ENCODE data around the gene ELSPBP1. TPM values are rescaled to one million over a fixed set of nuclear protein-coding genes. Genes with fewer than 3 reads are reported as not detected.

The ELSPBP1 gene
- total and polyA plus RNA-seq, 2 experiments from 2014 or later = not detected

DNA sequence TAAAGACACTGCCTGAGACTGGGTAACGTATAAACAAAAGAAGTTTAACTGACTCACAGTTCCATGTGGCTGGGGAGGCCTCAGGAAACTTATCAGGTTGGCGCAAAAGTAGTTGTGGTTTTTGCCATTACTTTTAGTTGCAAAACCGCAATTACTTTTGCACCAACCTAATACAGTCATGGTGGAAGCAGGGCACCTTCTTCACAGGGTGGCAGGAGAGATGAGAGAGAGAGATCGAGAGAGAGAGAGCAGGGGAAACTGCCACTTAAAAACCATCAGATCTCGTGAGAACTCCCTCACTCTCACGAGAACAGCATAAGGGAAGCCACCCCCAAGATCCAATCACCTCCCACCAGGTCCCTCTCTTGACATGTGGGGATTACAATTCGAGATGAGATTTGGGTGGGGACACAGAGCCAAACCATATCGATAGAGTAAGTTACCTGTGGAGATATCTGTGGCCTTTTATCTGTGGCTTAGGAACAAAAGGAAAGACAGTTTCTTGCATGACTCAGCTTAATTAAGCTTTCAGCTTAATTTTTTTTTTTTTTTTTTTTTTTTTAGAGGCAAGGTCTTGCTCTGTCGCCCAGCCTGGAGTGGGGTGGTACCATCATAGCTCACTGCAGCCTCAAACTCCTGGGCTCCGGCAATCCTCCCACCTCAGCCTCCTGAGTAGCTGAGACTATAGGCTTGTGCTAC lies 57.1 kb downstream of the ELSPBP1 start:
- Histone ChIP-seq H3K27ac (ENCODE audit: low read depth) (no peak overlapping the region), H3K27me3 (ENCODE audit: insufficient read depth) (no peaks in the 10 kb centered on the region), H3K79me2 (replicated peaks; ENCODE audit: insufficient read depth) (no peaks in the 10 kb centered on the region), H3K4me1 (ENCODE audit: insufficient read depth) (no peaks in the 10 kb centered on the region), H3F3A (replicated peaks; ENCODE audit: low read depth) (no peaks in the 10 kb centered on the region), H4K20me1 (replicated peaks; ENCODE audit: insufficient read depth) (no peaks in the 10 kb centered on the region), H3K4me2 (no peak overlapping the region), H3K9me2 (ENCODE audit: insufficient read depth) (0 out of 2 replicates have a peak, but pooled peaks cover 5% of the 10 kb centered on the region), H3K4me3 (no peak overlapping the region), H3K36me3 (ENCODE audit: insufficient read depth) (no peaks in the 10 kb centered on the region), H2AFZ (no peak overlapping the region)
- DNase-seq (ENCODE audit: low spot score) = no peak
- TF ChIP-seq, protein P1, sequence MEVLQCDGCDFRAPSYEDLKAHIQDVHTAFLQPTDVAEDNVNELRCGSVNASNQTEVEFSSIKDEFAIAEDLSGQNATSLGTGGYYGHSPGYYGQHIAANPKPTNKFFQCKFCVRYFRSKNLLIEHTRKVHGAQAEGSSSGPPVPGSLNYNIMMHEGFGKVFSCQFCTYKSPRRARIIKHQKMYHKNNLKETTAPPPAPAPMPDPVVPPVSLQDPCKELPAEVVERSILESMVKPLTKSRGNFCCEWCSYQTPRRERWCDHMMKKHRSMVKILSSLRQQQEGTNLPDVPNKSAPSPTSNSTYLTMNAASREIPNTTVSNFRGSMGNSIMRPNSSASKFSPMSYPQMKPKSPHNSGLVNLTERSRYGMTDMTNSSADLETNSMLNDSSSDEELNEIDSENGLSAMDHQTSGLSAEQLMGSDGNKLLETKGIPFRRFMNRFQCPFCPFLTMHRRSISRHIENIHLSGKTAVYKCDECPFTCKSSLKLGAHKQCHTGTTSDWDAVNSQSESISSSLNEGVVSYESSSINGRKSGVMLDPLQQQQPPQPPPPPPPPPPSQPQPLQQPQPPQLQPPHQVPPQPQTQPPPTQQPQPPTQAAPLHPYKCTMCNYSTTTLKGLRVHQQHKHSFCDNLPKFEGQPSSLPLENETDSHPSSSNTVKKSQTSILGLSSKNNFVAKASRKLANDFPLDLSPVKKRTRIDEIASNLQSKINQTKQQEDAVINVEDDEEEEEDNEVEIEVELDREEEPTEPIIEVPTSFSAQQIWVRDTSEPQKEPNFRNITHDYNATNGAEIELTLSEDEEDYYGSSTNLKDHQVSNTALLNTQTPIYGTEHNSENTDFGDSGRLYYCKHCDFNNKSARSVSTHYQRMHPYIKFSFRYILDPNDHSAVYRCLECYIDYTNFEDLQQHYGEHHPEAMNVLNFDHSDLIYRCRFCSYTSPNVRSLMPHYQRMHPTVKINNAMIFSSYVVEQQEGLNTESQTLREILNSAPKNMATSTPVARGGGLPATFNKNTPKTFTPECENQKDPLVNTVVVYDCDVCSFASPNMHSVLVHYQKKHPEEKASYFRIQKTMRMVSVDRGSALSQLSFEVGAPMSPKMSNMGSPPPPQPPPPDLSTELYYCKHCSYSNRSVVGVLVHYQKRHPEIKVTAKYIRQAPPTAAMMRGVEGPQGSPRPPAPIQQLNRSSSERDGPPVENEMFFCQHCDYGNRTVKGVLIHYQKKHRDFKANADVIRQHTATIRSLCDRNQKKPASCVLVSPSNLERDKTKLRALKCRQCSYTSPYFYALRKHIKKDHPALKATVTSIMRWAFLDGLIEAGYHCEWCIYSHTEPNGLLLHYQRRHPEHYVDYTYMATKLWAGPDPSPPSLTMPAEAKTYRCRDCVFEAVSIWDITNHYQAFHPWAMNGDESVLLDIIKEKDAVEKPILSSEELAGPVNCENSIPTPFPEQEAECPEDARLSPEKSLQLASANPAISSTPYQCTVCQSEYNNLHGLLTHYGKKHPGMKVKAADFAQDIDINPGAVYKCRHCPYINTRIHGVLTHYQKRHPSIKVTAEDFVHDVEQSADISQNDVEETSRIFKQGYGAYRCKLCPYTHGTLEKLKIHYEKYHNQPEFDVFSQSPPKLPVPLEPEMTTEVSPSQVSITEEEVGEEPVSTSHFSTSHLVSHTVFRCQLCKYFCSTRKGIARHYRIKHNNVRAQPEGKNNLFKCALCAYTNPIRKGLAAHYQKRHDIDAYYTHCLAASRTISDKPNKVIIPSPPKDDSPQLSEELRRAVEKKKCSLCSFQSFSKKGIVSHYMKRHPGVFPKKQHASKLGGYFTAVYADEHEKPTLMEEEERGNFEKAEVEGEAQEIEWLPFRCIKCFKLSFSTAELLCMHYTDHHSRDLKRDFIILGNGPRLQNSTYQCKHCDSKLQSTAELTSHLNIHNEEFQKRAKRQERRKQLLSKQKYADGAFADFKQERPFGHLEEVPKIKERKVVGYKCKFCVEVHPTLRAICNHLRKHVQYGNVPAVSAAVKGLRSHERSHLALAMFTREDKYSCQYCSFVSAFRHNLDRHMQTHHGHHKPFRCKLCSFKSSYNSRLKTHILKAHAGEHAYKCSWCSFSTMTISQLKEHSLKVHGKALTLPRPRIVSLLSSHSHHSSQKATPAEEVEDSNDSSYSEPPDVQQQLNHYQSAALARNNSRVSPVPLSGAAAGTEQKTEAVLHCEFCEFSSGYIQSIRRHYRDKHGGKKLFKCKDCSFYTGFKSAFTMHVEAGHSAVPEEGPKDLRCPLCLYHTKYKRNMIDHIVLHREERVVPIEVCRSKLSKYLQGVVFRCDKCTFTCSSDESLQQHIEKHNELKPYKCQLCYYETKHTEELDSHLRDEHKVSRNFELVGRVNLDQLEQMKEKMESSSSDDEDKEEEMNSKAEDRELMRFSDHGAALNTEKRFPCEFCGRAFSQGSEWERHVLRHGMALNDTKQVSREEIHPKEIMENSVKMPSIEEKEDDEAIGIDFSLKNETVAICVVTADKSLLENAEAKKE (CRISPR knock-in tag; IDR thresholded peaks at IDR 0.05) = no peak
- TF ChIP-seq ZNF331 (CRISPR knock-in tag; IDR thresholded peaks at IDR 0.05; ENCODE audit: low read depth) (no peak), REST (IDR thresholded peaks at IDR 0.05; ENCODE audit: unreplicated experiment) (no peak), POLR2AphosphoS5 (IDR thresholded peaks at IDR 0.05; ENCODE audit: low read depth) (no peak), JUNB (IDR thresholded peaks at IDR 0.05; ENCODE audit: unreplicated experiment) (no peak), ZNF114 (CRISPR knock-in tag; IDR thresholded peaks at IDR 0.05) (no peak), CREB1 (CRISPR knock-in tag; IDR thresholded peaks at IDR 0.05; ENCODE audit: low read depth) (no peak), STAT1 (IDR thresholded peaks at IDR 0.05; ENCODE audit: unreplicated experiment) (no peak)
- TF ChIP-seq, protein P2, sequence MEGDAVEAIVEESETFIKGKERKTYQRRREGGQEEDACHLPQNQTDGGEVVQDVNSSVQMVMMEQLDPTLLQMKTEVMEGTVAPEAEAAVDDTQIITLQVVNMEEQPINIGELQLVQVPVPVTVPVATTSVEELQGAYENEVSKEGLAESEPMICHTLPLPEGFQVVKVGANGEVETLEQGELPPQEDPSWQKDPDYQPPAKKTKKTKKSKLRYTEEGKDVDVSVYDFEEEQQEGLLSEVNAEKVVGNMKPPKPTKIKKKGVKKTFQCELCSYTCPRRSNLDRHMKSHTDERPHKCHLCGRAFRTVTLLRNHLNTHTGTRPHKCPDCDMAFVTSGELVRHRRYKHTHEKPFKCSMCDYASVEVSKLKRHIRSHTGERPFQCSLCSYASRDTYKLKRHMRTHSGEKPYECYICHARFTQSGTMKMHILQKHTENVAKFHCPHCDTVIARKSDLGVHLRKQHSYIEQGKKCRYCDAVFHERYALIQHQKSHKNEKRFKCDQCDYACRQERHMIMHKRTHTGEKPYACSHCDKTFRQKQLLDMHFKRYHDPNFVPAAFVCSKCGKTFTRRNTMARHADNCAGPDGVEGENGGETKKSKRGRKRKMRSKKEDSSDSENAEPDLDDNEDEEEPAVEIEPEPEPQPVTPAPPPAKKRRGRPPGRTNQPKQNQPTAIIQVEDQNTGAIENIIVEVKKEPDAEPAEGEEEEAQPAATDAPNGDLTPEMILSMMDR (conservative IDR thresholded peaks at IDR 0.05; ENCODE audit: low read depth in 2 of 2) = no peak
- H3K9me3 Mint-ChIP-seq = peaks cover 35% of the 10 kb centered on the region
- H3K4me1 Mint-ChIP-seq = no peaks in the 10 kb centered on the region
- H3K27ac Mint-ChIP-seq = no peak overlapping the region
- ATAC-seq = no peak
- peaks cover 48% of the 10 kb centered on the region for H3K36me3 Mint-ChIP-seq (ENCODE audit: low read depth)
- peaks cover 12% of the 10 kb centered on the region for H3K27me3 Mint-ChIP-seq (ENCODE audit: insufficient read depth, low read depth, poor library complexity)
- H3K4me3 Mint-ChIP-seq = no peak overlapping the region
